ENCODE data around the gene FAM135A. TPM values are rescaled to one million over a fixed set of nuclear protein-coding genes. Genes with fewer than 3 reads are reported as not detected.

FAM135A gene
- polyA plus RNA-seq, result 4.8 TPM

DNA sequence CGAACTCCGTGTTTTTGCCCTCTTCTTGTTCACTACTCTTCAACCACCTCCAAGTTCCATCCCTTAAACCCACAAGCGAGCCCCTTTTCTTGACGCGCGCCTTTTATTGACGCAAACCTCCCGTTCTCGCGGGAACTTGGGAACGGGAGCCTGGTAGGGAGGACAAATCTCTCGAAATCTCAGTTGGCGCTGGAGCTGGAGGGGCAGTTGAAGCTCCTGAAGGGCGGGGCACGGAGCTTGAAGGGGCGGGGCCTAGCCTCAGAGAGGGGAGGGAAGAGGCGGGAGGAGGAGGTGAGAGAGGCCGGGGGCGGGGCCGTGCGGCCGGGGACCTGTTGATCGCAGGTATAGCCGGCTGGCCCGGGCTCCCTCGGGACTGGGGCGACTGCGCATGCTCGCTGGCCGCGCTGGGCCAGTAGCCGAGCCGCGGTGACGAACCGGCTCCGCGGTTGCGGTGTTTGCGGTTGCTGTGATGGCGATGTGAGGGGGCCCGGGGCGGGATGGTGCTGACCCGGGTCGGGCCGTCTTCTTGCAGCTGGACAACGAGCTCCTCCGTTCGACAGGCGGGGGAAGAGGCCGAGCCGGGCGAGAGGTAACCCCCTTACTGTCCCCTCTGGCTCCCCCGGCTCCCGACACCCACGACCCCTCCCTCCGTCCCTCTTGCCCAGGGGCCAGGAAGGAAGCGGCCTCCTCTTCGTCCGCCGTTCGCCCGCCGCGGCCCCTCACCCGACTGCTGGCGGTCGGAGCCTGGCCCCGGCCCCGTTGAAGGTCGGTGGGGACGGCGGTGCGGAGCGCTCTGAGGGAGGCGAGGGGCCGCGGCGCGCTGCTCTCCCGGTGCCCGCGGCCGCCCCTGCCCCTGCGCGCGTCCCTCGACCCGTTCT is at the start of gene FAM135A:
Gene FAM135A, plus strand, starts transcription at position 395 of the 878 bp plus-strand sequence. CDS start 14,835 bp downstream, outside the sequence.
- Mint-ChIP-seq H3K36me3 (peaks cover 1% of the 10 kb centered on the region), H3K9me3 (no peaks in the 10 kb centered on the region), H3K4me1 (peaks cover 13 to 23% (median 14%) of the 10 kb centered on the region in 3 donors), H3K27me3 (no peaks in the 10 kb centered on the region), H3K4me3 (peak within 1 kb of the TSS; percentile 87 to 97 (median 92)), H3K27ac (peak within 1 kb of the TSS; percentile 76 to 90 (median 90))

DNA sequence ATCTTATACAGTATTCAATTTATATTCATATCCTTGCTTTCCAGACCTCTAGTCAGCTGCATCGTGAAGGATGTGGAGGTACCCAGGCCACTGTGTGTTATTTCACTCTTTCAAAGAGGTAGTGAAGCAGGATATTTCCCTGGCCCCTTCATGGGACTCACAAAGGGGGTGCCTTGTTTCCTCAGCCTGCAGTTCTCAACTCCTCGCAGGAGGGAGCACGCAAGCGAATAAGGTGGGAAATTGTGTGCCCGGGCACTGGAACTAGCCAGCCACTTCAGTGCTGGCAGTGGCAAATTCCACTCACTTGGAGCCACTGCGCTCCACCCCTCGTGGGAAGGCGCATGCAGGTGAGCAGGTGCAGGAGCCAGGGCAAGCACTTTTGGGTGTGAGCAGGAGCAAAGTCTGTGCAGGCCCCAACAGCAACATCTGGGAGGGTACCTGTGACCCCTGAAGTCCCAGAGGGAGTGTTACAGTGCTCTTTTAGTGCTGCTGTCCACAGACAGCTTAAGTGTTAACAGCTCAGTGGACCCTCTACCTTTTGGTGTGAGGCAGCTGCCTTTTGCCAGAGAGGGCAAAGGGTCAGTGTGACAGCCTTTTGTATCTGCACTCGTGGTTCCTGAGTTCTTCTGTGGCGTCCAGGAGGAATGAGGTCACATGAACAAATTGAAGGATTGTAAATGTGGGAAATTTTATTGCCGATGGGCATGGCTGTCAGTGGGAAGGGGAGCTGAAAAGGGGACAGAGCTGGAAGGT is 49.4 kb upstream of the FAM135A start:
- Mint-ChIP-seq H3K4me3 (no peak overlapping the region), H3K9me3 (peaks cover 0 to 2% (median 0%) of the 10 kb centered on the region in 3 donors), H3K27me3 (no peaks in the 10 kb centered on the region), H3K27ac (no peak overlapping the region), H3K4me1 (peaks cover 0 to 3% (median 0%) of the 10 kb centered on the region in 3 donors), H3K36me3 (no peaks in the 10 kb centered on the region)

DNA sequence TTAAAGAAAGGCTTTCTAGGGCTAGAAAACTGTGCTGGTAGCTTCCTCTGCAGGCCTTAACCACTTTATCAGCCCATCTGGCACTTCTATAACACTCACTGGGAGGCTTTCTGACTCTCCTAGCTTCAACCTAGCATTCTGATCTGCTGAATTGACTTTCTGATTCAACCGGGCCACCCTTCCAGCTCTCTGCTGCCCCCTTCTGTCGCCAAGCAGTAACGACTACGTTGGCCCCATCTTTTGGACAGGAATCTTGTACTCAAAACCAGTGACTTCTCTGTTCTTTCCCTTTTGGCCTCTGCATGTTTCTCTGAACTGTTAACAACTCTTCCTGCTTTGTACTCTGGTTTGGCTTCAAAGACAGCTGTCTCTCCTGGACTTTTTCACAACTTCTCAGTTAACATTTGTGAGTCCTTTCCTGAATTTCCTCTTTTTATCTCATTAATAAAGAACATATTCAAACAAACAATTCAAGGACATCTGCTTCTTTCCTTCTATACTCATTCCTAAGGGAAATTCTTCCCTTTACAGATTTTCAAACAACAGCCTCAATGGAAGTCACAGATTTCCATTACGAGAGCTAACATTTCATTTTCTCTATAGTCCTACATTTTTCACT is 43.9 kb upstream of the FAM135A start:
- Mint-ChIP-seq H3K4me3 (no peak overlapping the region), H3K4me1 (peaks cover 0 to 3% (median 0%) of the 10 kb centered on the region in 3 donors), H3K27me3 (peaks cover 1% of the 10 kb centered on the region), H3K9me3 (no peaks in the 10 kb centered on the region), H3K27ac (no peak overlapping the region), H3K36me3 (no peaks in the 10 kb centered on the region)

DNA sequence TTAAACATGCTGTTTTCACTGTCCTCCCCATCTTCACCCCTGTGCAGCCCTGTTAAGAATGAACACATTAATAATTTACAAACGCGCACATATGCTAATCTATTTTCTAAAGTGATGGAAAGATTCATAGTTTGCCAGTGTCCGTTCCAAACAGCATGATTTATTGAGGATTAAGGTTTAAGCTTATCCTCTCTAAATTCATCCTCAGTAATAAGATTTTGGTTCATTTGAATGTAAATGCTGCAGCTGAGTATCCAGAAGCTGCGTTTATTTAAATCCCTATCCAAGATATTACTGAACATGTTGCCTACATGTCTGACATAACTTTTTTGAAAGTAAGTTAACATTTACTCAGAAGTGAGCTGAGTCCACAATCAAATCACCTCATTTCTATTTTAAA is 42.8 kb upstream of the FAM135A start:
- H3K27me3 Mint-ChIP-seq, result peaks cover 4% of the 10 kb centered on the region
- H3K4me3 Mint-ChIP-seq, result no peak overlapping the region
- H3K4me1 Mint-ChIP-seq, result no peaks in the 10 kb centered on the region
- no peaks in the 10 kb centered on the region for H3K36me3 Mint-ChIP-seq
- no peak overlapping the region for H3K27ac Mint-ChIP-seq
- no peaks in the 10 kb centered on the region for H3K9me3 Mint-ChIP-seq

DNA sequence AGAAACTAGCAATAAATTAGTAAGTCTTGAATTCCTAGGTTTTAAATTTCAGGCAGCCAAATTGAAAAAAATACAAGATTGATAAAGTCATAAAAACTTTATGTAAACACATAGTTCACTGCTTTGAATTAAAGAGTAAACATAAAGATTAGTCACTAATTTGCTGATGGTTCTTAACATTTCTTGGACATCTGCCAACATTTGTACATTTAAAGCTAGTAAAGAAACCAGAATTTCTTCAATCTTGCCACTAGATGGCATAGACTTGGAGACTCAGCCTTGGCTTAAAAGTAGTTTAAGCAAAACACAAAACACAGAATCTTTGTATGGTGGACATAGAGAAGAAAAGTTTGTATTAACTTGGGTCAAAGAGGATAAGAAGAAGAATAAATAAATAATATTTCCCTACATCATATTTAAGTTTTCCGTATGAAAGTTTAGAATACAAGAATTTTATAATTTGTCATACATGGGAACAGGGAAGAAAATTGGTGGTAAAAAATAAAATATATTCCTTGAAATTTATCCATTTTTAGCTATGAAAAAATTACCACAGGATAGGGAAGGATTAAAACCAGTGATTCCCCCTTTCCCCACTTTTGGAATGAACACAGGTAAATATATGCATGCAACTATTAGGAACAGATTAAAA is 41.7 kb upstream of the FAM135A start:
- Mint-ChIP-seq H3K27me3 (peaks cover 4% of the 10 kb centered on the region), H3K36me3 (no peaks in the 10 kb centered on the region), H3K4me1 (no peaks in the 10 kb centered on the region), H3K27ac (no peak overlapping the region), H3K9me3 (no peaks in the 10 kb centered on the region), H3K4me3 (no peak overlapping the region)

DNA sequence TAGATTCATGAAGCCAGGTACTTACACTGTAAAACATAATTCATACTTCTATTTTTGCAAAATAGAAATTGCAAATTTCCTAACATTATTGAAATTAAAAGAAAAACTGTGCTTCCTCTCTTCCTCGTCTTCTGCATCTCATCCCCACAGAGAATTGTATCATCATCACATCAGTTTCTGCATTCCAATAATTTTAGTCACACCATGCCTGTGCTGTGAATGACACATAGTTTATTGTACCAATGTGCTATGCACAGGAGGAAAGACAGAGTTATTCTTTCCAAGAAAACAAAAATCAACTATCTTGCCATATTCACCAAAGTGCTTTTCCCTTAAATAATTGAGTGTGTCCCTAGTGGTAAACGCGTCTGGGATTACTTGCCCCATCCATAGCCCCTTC is 38.1 kb upstream of the FAM135A start:
- no peaks in the 10 kb centered on the region for H3K36me3 Mint-ChIP-seq
- H3K9me3 Mint-ChIP-seq, result peaks cover 0 to 3% (median 0%) of the 10 kb centered on the region in 3 donors
- peaks cover 0 to 4% (median 4%) of the 10 kb centered on the region in 3 donors for H3K4me1 Mint-ChIP-seq
- H3K27me3 Mint-ChIP-seq, result peaks cover 5% of the 10 kb centered on the region
- H3K27ac Mint-ChIP-seq, result no peak overlapping the region
- H3K4me3 Mint-ChIP-seq, result no peak overlapping the region

DNA sequence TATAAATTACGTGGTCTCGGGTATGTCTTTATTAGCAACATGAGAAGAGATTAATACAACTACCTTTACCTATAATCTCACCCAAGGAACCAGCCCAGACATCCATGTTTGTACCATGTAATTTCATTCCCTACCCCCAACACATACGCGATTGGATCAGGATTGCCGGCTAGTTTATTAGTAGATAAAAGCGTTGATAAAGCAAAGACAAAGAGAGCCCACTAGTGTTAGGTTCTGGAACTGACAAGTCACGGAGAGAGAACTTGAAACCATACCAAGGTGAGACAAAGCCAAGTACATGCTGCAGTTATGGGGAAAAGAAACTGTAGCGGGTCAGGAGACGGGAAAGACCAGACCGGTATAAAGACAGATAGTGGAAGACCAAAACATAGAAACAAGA is 37.4 kb upstream of the FAM135A start:
- Mint-ChIP-seq H3K4me3 (no peak overlapping the region), H3K4me1 (peaks cover 0 to 4% (median 4%) of the 10 kb centered on the region in 3 donors), H3K36me3 (no peaks in the 10 kb centered on the region), H3K27ac (no peak overlapping the region), H3K9me3 (peaks cover 0 to 3% (median 0%) of the 10 kb centered on the region in 3 donors), H3K27me3 (peaks cover 5% of the 10 kb centered on the region)

DNA sequence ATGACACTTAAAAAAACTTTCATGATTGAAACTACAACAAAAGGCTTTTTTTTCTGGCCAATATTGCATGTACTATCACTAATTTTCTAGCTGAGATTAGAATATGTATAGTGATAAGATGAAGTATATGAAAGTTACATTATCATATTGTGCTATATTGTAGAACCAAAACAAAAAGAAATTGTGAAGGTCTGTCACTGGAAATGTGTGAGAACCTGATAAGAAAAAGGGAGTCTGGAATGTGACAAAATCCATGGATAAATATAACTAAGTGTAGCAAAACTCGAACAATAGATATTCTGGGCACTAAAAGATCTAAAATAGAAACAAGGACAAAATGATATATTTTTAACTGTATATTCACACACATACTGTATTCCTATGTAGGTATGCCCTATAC is 36.7 kb upstream of the FAM135A start:
- Mint-ChIP-seq H3K36me3 (no peaks in the 10 kb centered on the region), H3K4me1 (peaks cover 0 to 4% (median 4%) of the 10 kb centered on the region in 3 donors), H3K4me3 (no peak overlapping the region), H3K27ac (no peak overlapping the region), H3K27me3 (peaks cover 5% of the 10 kb centered on the region), H3K9me3 (peaks cover 0 to 5% (median 0%) of the 10 kb centered on the region in 3 donors)

DNA sequence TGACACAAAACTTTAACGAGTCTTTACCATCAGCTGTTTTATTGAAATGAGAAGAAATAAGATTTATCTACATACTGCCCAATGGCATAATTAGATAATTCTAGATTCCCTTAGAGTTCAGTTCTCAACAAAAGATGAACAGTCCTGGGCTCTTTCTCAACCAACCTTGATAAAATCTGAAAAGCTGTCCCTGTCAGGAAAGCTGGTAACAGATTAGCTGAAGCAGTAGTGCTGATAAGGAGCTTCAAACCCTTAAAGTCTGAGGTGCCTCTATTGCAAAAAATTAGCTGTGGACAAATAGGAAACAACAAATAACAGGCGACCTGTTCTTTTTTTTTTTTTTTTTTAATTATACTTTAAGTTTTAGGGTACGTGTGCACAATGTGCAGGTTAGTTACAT is 35.9 kb upstream of the FAM135A start:
- no peak overlapping the region for H3K4me3 Mint-ChIP-seq
- no peaks in the 10 kb centered on the region for H3K36me3 Mint-ChIP-seq
- H3K9me3 Mint-ChIP-seq, result peaks cover 0 to 5% (median 0%) of the 10 kb centered on the region in 3 donors

DNA sequence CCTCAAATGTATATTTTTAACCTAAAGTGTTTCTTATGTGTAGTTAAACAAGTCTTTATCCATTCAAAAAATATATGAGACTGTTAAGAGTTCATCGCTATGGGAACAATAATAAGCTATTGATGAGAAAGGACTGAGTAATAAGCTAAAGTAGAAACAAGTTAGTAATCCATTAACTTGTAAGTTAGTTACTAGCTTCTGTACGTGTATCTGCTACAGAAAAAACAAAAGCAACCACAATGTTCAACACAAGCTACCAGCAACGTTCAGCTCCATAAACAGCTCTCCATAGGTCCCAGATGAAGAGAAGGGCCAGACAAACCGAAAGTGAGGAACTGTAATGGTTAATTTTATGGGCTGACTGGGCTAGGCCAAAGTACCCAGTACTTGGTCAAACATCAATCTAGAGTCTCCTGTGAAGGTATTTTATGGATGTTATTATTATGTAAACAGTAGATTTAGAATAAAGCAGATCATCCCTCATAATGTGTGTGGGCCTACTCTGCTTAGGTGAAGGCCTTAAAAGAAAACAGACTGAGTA is 33.8 kb upstream of the FAM135A start:
- H3K4me1 Mint-ChIP-seq, result peaks cover 0 to 4% (median 4%) of the 10 kb centered on the region in 3 donors
- H3K4me3 Mint-ChIP-seq, result no peak overlapping the region
- peaks cover 6% of the 10 kb centered on the region for H3K27me3 Mint-ChIP-seq
- no peak overlapping the region for H3K27ac Mint-ChIP-seq
- H3K9me3 Mint-ChIP-seq, result peaks cover 0 to 5% (median 3%) of the 10 kb centered on the region in 3 donors
- no peaks in the 10 kb centered on the region for H3K36me3 Mint-ChIP-seq

More for the DNA sequence above, 35.9 kb upstream of the FAM135A start:
- Mint-ChIP-seq H3K27ac (no peak overlapping the region), H3K4me1 (peaks cover 0 to 4% (median 4%) of the 10 kb centered on the region in 3 donors), H3K27me3 (peaks cover 5% of the 10 kb centered on the region)

DNA sequence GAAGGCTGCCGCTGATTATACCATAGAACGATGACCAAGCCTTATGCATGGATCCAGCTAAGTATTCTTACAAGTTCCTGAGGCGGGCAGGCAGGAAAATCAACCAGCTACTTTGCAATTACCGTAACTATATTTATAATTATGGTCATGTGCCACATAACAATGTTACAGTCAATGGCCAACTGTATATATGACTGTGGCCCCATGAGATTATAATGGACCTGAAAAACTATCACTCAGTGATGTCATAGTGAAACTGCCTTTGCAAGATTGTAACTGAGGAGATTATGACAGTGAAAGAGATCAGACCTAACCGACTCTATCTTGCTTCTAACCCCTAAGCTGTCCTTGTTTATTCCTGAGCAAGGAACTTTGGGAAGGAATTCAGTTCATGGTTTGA is 33.1 kb upstream of the FAM135A start:
- Mint-ChIP-seq H3K27ac (no peak overlapping the region), H3K9me3 (peaks cover 0 to 5% (median 3%) of the 10 kb centered on the region in 3 donors), H3K27me3 (peaks cover 6% of the 10 kb centered on the region), H3K4me3 (no peak overlapping the region), H3K4me1 (peaks cover 0 to 4% (median 4%) of the 10 kb centered on the region in 3 donors), H3K36me3 (no peaks in the 10 kb centered on the region)

DNA sequence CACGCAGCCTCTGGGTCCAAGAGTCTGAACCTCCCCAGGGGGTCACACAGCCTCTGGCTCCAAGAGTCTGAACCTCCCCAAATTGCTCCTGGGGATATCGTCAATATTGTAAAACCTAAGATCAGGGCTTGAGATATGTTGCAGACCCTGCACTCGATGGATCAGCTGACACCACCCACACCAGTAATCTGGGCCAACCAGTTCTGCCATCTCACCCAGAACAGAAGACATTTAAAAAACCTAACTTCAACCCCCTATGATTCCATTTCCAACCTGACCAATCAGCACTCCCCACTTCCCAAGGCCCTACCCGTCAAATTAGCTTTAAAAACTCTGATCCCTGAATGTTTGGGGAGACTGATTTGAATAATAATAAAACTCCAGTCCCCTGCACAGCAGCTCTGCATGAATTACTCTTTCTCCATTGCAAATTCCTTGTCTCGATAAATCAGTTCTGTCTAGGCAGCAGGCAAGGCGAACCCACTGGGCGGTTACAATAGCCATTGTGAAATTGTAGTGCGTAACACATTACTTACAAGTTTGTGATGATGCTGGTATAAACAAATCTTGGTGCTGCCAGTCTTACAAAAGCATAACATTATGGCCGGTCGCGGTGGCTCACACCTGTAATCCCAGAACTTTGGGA is 32.4 kb upstream of the FAM135A start:
- Mint-ChIP-seq H3K9me3 (peaks cover 0 to 5% (median 3%) of the 10 kb centered on the region in 3 donors), H3K36me3 (no peaks in the 10 kb centered on the region), H3K27me3 (peaks cover 5% of the 10 kb centered on the region), H3K4me3 (no peak overlapping the region), H3K27ac (no peak overlapping the region), H3K4me1 (peaks cover 0 to 4% (median 4%) of the 10 kb centered on the region in 3 donors)

DNA sequence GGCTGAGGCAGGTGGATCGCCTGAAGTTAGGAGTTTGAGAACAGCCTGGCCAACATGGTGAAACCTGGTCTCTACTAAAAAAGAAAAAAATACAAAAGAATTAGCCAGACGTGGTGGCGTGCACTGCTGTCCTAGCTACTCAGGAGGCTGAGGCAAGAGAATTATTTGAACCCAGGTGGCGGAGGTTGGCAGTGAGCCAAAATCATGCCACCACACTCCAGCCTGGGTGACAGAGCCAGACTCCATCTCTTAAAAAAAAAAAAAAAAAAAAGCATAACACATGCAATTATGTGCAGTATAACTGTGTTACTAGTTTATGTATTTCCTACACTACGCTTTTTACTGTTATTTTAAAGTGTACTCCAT is 31.9 kb upstream of the FAM135A start:
- no peak overlapping the region for H3K4me3 Mint-ChIP-seq
- no peak overlapping the region for H3K27ac Mint-ChIP-seq
- H3K36me3 Mint-ChIP-seq, result no peaks in the 10 kb centered on the region
- peaks cover 0 to 4% (median 4%) of the 10 kb centered on the region in 3 donors for H3K4me1 Mint-ChIP-seq
- H3K9me3 Mint-ChIP-seq, result peaks cover 0 to 5% (median 3%) of the 10 kb centered on the region in 3 donors
- H3K27me3 Mint-ChIP-seq, result peaks cover 5% of the 10 kb centered on the region

DNA sequence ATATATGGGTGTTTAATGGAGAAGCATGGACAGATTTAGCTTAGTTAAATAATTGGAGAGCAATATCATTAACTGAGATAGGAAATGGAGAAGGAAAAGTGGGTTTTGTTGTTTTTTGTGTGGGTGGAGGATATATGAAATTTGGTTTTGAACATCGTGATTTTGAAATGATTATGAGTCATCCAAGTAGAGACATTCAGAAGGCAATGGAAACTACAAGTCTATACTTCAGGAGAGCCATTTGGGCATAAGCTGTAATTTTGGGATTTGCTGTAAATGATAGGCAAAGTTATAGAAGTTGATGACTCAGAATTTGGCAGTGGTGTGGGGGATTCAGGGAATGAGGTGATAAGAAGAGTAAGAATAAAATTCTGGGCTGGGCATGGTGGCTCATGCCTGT is 27.4 kb upstream of the FAM135A start:
- Mint-ChIP-seq H3K36me3 (no peaks in the 10 kb centered on the region), H3K27ac (no peak overlapping the region), H3K4me1 (no peaks in the 10 kb centered on the region), H3K27me3 (peaks cover 4% of the 10 kb centered on the region), H3K9me3 (peaks cover 0 to 3% (median 2%) of the 10 kb centered on the region in 3 donors), H3K4me3 (no peak overlapping the region)
